AG09319 (cell line): ENCODE measurements around the gene PPP1R12A.

Source experiments
- DNase-seq: peaks from one replicate; pipeline ENCODE4 v3.0.0-alpha.2; 2010; ENCODE audit warnings: low read depth; ENCODE audit errors: extremely low read depth
- TF ChIP-seq, protein P1 (sequence below): IDR thresholded peaks from 2 replicates; pipeline ENCODE4 v1.5.1; 2011; ENCODE audit warnings: low read depth, mild to moderate bottlenecking, inconsistent platforms, low read length, moderate library complexity

PPP1R12A gene

DNA sequence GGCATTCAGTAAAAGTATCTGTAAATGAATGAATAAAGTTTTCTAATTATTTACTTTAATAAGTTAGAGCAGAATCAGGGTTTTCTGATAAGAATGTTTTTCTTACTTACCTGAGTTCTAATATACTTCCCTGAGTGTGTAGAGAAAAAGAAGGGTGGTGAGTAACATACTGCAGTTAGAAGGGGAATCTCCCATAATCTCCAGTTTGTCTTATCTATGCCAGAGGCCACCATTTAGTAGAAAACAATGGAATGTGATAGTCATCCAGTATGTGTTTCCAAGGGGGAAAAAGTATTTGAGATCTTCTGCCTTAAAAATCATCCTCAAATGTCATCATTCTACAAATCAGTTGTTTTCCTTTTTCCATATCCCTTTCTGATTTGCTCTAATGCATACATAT lies 187.6 kb downstream of the PPP1R12A start:
- TF ChIP-seq, protein P1, sequence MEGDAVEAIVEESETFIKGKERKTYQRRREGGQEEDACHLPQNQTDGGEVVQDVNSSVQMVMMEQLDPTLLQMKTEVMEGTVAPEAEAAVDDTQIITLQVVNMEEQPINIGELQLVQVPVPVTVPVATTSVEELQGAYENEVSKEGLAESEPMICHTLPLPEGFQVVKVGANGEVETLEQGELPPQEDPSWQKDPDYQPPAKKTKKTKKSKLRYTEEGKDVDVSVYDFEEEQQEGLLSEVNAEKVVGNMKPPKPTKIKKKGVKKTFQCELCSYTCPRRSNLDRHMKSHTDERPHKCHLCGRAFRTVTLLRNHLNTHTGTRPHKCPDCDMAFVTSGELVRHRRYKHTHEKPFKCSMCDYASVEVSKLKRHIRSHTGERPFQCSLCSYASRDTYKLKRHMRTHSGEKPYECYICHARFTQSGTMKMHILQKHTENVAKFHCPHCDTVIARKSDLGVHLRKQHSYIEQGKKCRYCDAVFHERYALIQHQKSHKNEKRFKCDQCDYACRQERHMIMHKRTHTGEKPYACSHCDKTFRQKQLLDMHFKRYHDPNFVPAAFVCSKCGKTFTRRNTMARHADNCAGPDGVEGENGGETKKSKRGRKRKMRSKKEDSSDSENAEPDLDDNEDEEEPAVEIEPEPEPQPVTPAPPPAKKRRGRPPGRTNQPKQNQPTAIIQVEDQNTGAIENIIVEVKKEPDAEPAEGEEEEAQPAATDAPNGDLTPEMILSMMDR = no peak
- no peak for DNase-seq

- TF ChIP-seq, protein P1 = peak; percentile 56
- no peak for DNase-seq
These were observed 196.8 kb downstream of the PPP1R12A start for GRCh38 chr12:79737875-79738718.

DNA sequence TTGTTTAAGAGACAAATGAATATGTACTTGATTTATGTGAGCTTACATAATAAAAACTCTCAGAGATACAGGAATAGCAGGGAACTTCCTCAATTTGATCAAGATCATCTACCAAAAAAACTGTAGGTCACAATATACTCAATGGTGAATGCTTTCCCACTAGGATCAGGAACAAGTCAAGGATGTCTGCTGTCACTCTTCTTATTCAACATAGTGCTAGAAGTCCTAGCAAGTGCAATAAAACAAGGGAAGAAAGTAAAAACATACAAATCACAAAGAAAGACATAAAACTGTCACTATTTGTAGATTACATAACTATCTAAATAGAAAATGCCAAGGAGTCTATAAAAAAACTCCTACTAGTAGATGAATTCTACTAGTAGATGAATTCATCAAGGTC lies 202.3 kb downstream of the PPP1R12A start:
- TF ChIP-seq, protein P1 = no peak

GRCh38 chr12:79725987-79726386 lies 208.9 kb downstream of the PPP1R12A start:
- TF ChIP-seq, protein P1 = no peak
- DNase-seq = no peak

More for the DNA sequence above, 202.3 kb downstream of the PPP1R12A start:
- no peak for DNase-seq
